DOHH2 (cell line): ENCODE data around the gene TRIM14.

Experiments used
- H3F3A ChIP-seq: fragments of 200-600 bp; sonication (generic), shearing (Covaris generic); 2 replicates; pipeline ENCODE4 v1.6.0; 2016; ENCODE audit warnings: antibody characterized with exemption, mild to moderate bottlenecking; ENCODE audit not compliant: control insufficient read depth, insufficient read depth
- H3K27ac ChIP-seq: fragments of 200-600 bp; sonication (generic); 2 replicates; pipeline ENCODE4 v1.5.1; 2014; ENCODE audit warnings: low read depth, mild to moderate bottlenecking, low read length, moderate library complexity
- H3K27me3 ChIP-seq: fragments of 200-600 bp; sonication (generic); 2 replicates; pipeline ENCODE4 v1.6.1; 2014; ENCODE audit warnings: mild to moderate bottlenecking, low read length, mixed read lengths; ENCODE audit not compliant: control insufficient read depth
- H3K36me3 ChIP-seq: fragments of 200-600 bp; sonication (generic); 2 replicates; pipeline ENCODE4 v1.6.1; 2014; ENCODE audit warnings: mild to moderate bottlenecking, low read length, moderate library complexity, mixed read lengths; ENCODE audit not compliant: control insufficient read depth
- H3K4me1 ChIP-seq: fragments of 200-600 bp; sonication (generic); 2 replicates; pipeline ENCODE4 v1.6.1; 2014; ENCODE audit warnings: mild to moderate bottlenecking, low read length, mixed read lengths; ENCODE audit not compliant: control insufficient read depth
- H3K4me2 ChIP-seq: fragments of 200-600 bp; sonication (generic); 2 replicates; pipeline ENCODE4 v1.6.0; 2014; ENCODE audit warnings: mild to moderate bottlenecking, low read length, moderate library complexity
- H3K4me3 ChIP-seq: fragments of 200-600 bp; sonication (generic); 2 replicates; pipeline ENCODE4 v1.5.1; 2014; ENCODE audit warnings: mild to moderate bottlenecking, low read length, mixed read lengths
- H3K79me2 ChIP-seq: fragments of 200-600 bp; sonication (generic); 2 replicates; pipeline ENCODE4 v1.6.1; 2014; ENCODE audit warnings: mild to moderate bottlenecking, low read length, mixed read lengths; ENCODE audit not compliant: control insufficient read depth
- H3K9me2 ChIP-seq: fragments of 200-600 bp; sonication (generic); replicated peaks from 2 replicates; pipeline ENCODE4 v1.6.1; 2014; ENCODE audit warnings: mild to moderate bottlenecking, low read length, mixed read lengths; ENCODE audit not compliant: control insufficient read depth
- H3K9me3 ChIP-seq: fragments of 200-600 bp; sonication (generic); 2 replicates; pipeline ENCODE4 v1.6.1; 2014; ENCODE audit warnings: antibody characterized with exemption, low read length, mixed read lengths; ENCODE audit not compliant: control insufficient read depth, insufficient read depth
- H4K20me1 ChIP-seq: fragments of 200-600 bp; sonication (generic); 2 replicates; pipeline ENCODE4 v1.6.0; 2014; ENCODE audit warnings: low read depth, mild to moderate bottlenecking, antibody characterized with exemption, low read length, moderate library complexity; ENCODE audit not compliant: control insufficient read depth, insufficient read depth
- CTCF ChIP-seq: fragments of 200-600 bp; sonication (generic); IDR thresholded peaks from one replicate; pipeline ENCODE4 v1.5.1; 2014; ENCODE audit warnings: antibody characterized with exemption, mild to moderate bottlenecking, low read depth, low read length; ENCODE audit not compliant: poor library complexity, severe bottlenecking
- EZH2phosphoT487 ChIP-seq: fragments of 200-600 bp; sonication (generic); IDR thresholded peaks from 2 replicates; pipeline ENCODE4 v1.6.1; 2017; ENCODE audit warnings: borderline replicate concordance, mild to moderate bottlenecking, antibody characterized with exemption, low read length, moderate library complexity, mixed read lengths

TRIM14 gene

GRCh38 chr9:98024702-98025101 lies 94.3 kb downstream of the TRIM14 start:
- no peak overlapping the region for H3K27ac ChIP-seq
- H3K4me1 ChIP-seq = peaks cover 37% of the 10 kb centered on the region
- no peak overlapping the region for H3K4me3 ChIP-seq
- H3F3A ChIP-seq = peaks cover 28% of the 10 kb centered on the region
- no peaks in the 10 kb centered on the region for H3K9me2 ChIP-seq
- no peaks in the 10 kb centered on the region for H3K79me2 ChIP-seq
- TF ChIP-seq CTCF = no peak
- TF ChIP-seq EZH2phosphoT487 = no peak
- H3K36me3 ChIP-seq = peaks cover 18% of the 10 kb centered on the region
- no peaks in the 10 kb centered on the region for H4K20me1 ChIP-seq
- H3K27me3 ChIP-seq = no peaks in the 10 kb centered on the region
- no peak overlapping the region for H3K4me2 ChIP-seq
- no peaks in the 10 kb centered on the region for H3K9me3 ChIP-seq

- peaks cover 39% of the 10 kb centered on the region for H3F3A ChIP-seq
- H4K20me1 ChIP-seq = no peaks in the 10 kb centered on the region
- no peak overlapping the region for H3K27ac ChIP-seq
Measured at GRCh38 chr9:98022447-98022846, 96.6 kb downstream of the TRIM14 start.

GRCh38 chr9:98021306-98022040 lies 97.5 kb downstream of the TRIM14 start:
- H4K20me1 ChIP-seq = no peaks in the 10 kb centered on the region
- H3K9me2 ChIP-seq = no peaks in the 10 kb centered on the region
- TF ChIP-seq EZH2phosphoT487 (no peak), CTCF (no peak)
- H3K36me3 ChIP-seq = peaks cover 49% of the 10 kb centered on the region
- no peak overlapping the region for H3K4me2 ChIP-seq
- no peak overlapping the region for H3K27ac ChIP-seq
- no peaks in the 10 kb centered on the region for H3K27me3 ChIP-seq
- no peak overlapping the region for H3K4me3 ChIP-seq
- H3K4me1 ChIP-seq = peaks cover 21% of the 10 kb centered on the region
- no peaks in the 10 kb centered on the region for H3K9me3 ChIP-seq
- no peaks in the 10 kb centered on the region for H3K79me2 ChIP-seq
- H3F3A ChIP-seq = peaks cover 48% of the 10 kb centered on the region

More at GRCh38 chr9:98022447-98022846, 96.6 kb downstream of the TRIM14 start:
- no peaks in the 10 kb centered on the region for H3K9me3 ChIP-seq
- no peaks in the 10 kb centered on the region for H3K79me2 ChIP-seq
- peaks cover 21% of the 10 kb centered on the region for H3K4me1 ChIP-seq
- H3K9me2 ChIP-seq = no peaks in the 10 kb centered on the region
- H3K27me3 ChIP-seq = no peaks in the 10 kb centered on the region
- TF ChIP-seq EZH2phosphoT487 = no peak
- TF ChIP-seq CTCF = no peak
- peaks cover 39% of the 10 kb centered on the region for H3K36me3 ChIP-seq
- H3K4me2 ChIP-seq = no peak overlapping the region
- H3K4me3 ChIP-seq = no peak overlapping the region
